SK-N-SH treated with all-trans-retinoic acid at 6 μM for 48 hours (cell line): Measurements from ENCODE around the gene MUC5B.

Experiments
- GLIS3 ChIP-seq: fragments of 250-450 bp; sonication (Bioruptor Pico); IDR thresholded peaks from 2 replicates; pipeline ENCODE4 v1.5.0; 2020; ENCODE audit warnings: mild to moderate bottlenecking, moderate library complexity
- OSR1 ChIP-seq: fragments of 250-450 bp; sonication (Bioruptor Pico); IDR thresholded peaks from 2 replicates; pipeline ENCODE4 v1.8.0; 2022; ENCODE audit warnings: moderate library complexity, mild to moderate bottlenecking, inconsistent platforms
- PPARA ChIP-seq: fragments of 250-450 bp; sonication (Bioruptor Pico); IDR thresholded peaks from 2 replicates; pipeline ENCODE4 v1.5.0; 2020; ENCODE audit warnings: mild to moderate bottlenecking, borderline replicate concordance
- SNAI2 ChIP-seq: fragments of 250-450 bp; sonication (Bioruptor Pico); IDR thresholded peaks from 2 replicates; pipeline ENCODE4 v1.5.0; 2020; ENCODE audit warnings: mild to moderate bottlenecking, moderate library complexity

- no peak for TF ChIP-seq OSR1
- TF ChIP-seq PPARA (CRISPR knock-in tag), result no peak
- no peak for TF ChIP-seq SNAI2 (CRISPR knock-in tag)
- TF ChIP-seq GLIS3 (CRISPR knock-in tag), result no peak
These were observed 25.4 kb upstream of the MUC5B start for GRCh38 chr11:1197431-1197885.
